ENCODE data around the gene COQ9.

The COQ9 gene

DNA sequence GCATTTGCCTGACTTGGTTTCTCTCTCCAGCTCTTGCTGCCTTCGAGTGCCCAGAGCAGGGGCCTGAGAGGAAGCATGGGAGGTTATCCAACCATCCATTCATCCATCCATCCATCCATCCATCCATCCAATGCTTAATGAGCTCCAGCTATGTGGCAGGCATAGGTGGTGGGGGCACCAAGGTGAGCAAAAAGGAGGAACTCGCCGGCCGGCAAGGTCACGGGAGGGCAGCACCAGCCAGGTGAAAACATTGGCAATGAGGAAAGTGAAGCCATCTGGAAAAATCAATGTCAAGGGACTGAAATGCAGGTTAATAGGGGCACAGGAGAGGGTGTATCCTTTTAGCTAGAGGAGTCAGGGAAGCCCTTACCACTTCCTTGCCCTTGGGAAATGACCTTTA, 57.2 kb downstream of the COQ9 start:
- TF ChIP-seq CTCF (IDR thresholded peaks at IDR 0.05; ENCODE audit: insufficient read depth, low read length, poor library complexity, severe bottlenecking), result no peak
- DNase-seq (ENCODE audit: extremely low read depth, insufficient read length), result no peak
- H3K4me3 ChIP-seq (replicated peaks; ENCODE audit: low read depth, low read length), result no peak overlapping the region
- H3K36me3 ChIP-seq (ENCODE audit: control insufficient read depth, insufficient read depth, low read length), result no peaks in the 10 kb centered on the region
- H3K27me3 ChIP-seq (replicated peaks; ENCODE audit: control insufficient read depth, insufficient read depth, low read length), result peaks cover 1% of the 10 kb centered on the region

GRCh38 chr16:57505169-57505568, 57.9 kb downstream of the COQ9 start:
- no peak for TF ChIP-seq CTCF (IDR thresholded peaks at IDR 0.05; ENCODE audit: insufficient read depth, low read length, poor library complexity, severe bottlenecking)
- H3K4me3 ChIP-seq (replicated peaks; ENCODE audit: low read depth, low read length), result no peak overlapping the region

GRCh38 chr16:57507136-57508034, 60.1 kb downstream of the COQ9 start:
- Histone ChIP-seq H3K27me3 (replicated peaks; ENCODE audit: control insufficient read depth, insufficient read depth, low read length) (peaks cover 1% of the 10 kb centered on the region), H3K4me3 (replicated peaks; ENCODE audit: low read depth, low read length) (no peak overlapping the region), H3K36me3 (ENCODE audit: control insufficient read depth, insufficient read depth, low read length) (no peaks in the 10 kb centered on the region)
- DNase-seq (ENCODE audit: extremely low read depth, insufficient read length), result no peak
- no peak for TF ChIP-seq CTCF (IDR thresholded peaks at IDR 0.05; ENCODE audit: insufficient read depth, low read length, poor library complexity, severe bottlenecking)

More at GRCh38 chr16:57505169-57505568, 57.9 kb downstream of the COQ9 start:
- Histone ChIP-seq H3K27me3 (replicated peaks; ENCODE audit: control insufficient read depth, insufficient read depth, low read length) (peaks cover 1% of the 10 kb centered on the region), H3K36me3 (ENCODE audit: control insufficient read depth, insufficient read depth, low read length) (no peaks in the 10 kb centered on the region)
- DNase-seq (ENCODE audit: extremely low read depth, insufficient read length), result no peak

DNA sequence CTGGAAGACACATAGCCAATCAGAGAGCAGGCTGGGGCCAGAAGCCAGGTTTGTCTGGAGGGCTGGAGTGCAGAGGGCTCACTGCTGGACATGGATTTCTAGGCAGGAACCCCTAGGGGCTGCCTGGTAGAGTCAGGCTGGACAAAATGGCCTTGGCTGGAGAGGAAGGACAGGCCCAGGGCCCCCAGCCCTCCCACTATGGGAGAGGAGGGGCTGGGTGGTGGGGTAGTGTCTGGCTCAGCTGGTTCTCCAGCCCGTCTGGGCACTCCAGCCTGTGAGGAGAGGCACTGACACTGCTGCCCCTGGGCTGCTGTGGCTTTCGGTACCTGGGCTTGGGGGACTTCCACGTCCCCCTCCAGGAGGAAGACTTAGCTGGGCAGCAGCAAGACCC, 60.8 kb downstream of the COQ9 start:
- peaks cover 1% of the 10 kb centered on the region for H3K27me3 ChIP-seq (replicated peaks; ENCODE audit: control insufficient read depth, insufficient read depth, low read length)
- H3K4me3 ChIP-seq (replicated peaks; ENCODE audit: low read depth, low read length), result no peak overlapping the region
- no peak for TF ChIP-seq CTCF (IDR thresholded peaks at IDR 0.05; ENCODE audit: insufficient read depth, low read length, poor library complexity, severe bottlenecking)
- no peaks in the 10 kb centered on the region; the same call in none of the 2 replicates for H3K36me3 ChIP-seq (ENCODE audit: control insufficient read depth, insufficient read depth, low read length)
- no peak for DNase-seq (ENCODE audit: extremely low read depth, insufficient read length)

DNA sequence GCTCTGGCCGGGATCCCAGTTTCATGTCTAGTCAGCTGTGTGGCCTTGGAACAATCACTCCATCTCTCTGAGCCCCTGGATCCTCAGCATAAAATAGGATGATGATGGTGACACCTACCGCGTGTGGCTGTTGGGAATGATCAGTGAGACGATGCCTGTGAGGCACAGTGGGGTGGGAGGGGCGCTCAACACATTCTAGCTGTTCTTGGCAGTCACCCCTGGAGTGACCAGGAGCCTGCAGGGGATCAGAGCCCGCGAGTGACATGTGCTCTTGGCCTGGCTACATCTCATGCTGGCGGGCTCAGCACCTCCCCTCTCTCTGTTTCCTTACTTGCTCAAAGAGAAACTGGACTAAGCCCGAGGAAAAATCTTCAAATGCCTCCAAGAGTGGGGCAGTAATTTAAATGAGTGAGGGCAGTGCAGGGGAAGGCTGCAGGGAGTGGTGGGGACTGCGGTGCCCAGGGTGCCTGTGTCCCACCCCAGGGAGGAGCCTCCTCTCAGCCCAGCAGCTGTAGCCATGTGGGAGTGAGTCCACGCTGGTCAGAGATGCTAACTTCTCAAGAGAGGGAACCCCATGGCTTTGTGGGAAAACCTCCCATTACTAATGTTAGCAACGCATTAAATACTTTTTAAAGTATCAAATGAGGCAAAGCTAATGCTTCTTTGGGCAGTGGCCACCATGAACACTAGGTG, 62.1 kb downstream of the COQ9 start:
- Histone ChIP-seq H3K36me3 (ENCODE audit: control insufficient read depth, insufficient read depth, low read length) (no peaks in the 10 kb centered on the region; the same call in none of the 2 replicates), H3K27me3 (replicated peaks; ENCODE audit: control insufficient read depth, insufficient read depth, low read length) (no peaks in the 10 kb centered on the region; the same call in 1 of the 2 replicates), H3K4me3 (replicated peaks; ENCODE audit: low read depth, low read length) (no peak overlapping the region)
- no peak for DNase-seq (ENCODE audit: extremely low read depth, insufficient read length)
- TF ChIP-seq CTCF (IDR thresholded peaks at IDR 0.05; ENCODE audit: insufficient read depth, low read length, poor library complexity, severe bottlenecking), result no peak
